RWPE2 (cell line): ENCODE measurements around the gene MISP.

Experiments used
- ATAC-seq: fragments of 200-7000 bp; cut with Tn5 transposase; 3 replicates; pipeline ENCODE4 v1.9.1; 2021; ENCODE audit warnings: low read depth
- DNase-seq: peaks from one replicate; pipeline ENCODE4 v3.0.0-alpha.2; 2020; ENCODE audit warnings: low spot score
- H3K27ac ChIP-seq: fragments of 450-650 bp; 2 replicates; pipeline ENCODE4 v1.5.1; 2017; ENCODE audit warnings: mild to moderate bottlenecking; ENCODE audit not compliant: poor library complexity, severe bottlenecking
- H3K27me3 ChIP-seq: fragments of 250-450 bp; sonication (Bioruptor Pico); 2 replicates; pipeline ENCODE4 v1.5.1; 2021; ENCODE audit warnings: mild to moderate bottlenecking, moderate library complexity; ENCODE audit not compliant: insufficient read depth, poor library complexity, severe bottlenecking
- H3K36me3 ChIP-seq: fragments of 250-450 bp; sonication (Bioruptor Pico); 2 replicates; pipeline ENCODE4 v1.5.1; 2020; ENCODE audit warnings: low read depth, mild to moderate bottlenecking, moderate library complexity
- H3K4me1 ChIP-seq: fragments of 250-450 bp; sonication (Bioruptor Pico); 2 replicates; pipeline ENCODE4 v1.5.1; 2021; ENCODE audit warnings: mild to moderate bottlenecking, moderate library complexity; ENCODE audit not compliant: insufficient read depth, poor library complexity, severe bottlenecking
- H3K4me3 ChIP-seq: fragments of 250-450 bp; sonication (Bioruptor Pico); 2 replicates; pipeline ENCODE4 v1.5.1; 2021; ENCODE audit warnings: mild to moderate bottlenecking, moderate library complexity; ENCODE audit not compliant: severe bottlenecking
- H3K9me3 ChIP-seq: fragments of 250-450 bp; sonication (Bioruptor Pico); 2 replicates; pipeline ENCODE4 v1.5.1; 2021; ENCODE audit warnings: mild to moderate bottlenecking, moderate library complexity; ENCODE audit not compliant: severe bottlenecking
- CTCF ChIP-seq: fragments of 450-650 bp; IDR thresholded peaks from one replicate; pipeline ENCODE4 v1.5.1; 2017; ENCODE audit warnings: mild to moderate bottlenecking, moderate library complexity; ENCODE audit not compliant: poor library complexity, severe bottlenecking

MISP gene

GRCh38 chr19:747432-748273, 3.3 kb upstream of the MISP start:
- Histone ChIP-seq H3K4me1 (peaks cover 5% of the 10 kb centered on the region), H3K4me3 (no peak overlapping the region), H3K27ac (no peak overlapping the region), H3K27me3 (no peaks in the 10 kb centered on the region), H3K36me3 (no peaks in the 10 kb centered on the region), H3K9me3 (peaks cover 5% of the 10 kb centered on the region)
- DNase-seq (no peak), ATAC-seq (no peak)
- no peak for TF ChIP-seq CTCF

GRCh38 chr19:748274-748598, 2.7 kb upstream of the MISP start:
- H3K27ac ChIP-seq = no peak overlapping the region
- no peaks in the 10 kb centered on the region for H3K27me3 ChIP-seq
- H3K4me3 ChIP-seq = no peak overlapping the region
- DNase-seq (no peak), ATAC-seq (no peak)
- peaks cover 5% of the 10 kb centered on the region for H3K4me1 ChIP-seq
- no peaks in the 10 kb centered on the region for H3K36me3 ChIP-seq
- TF ChIP-seq CTCF = no peak
- H3K9me3 ChIP-seq = peaks cover 5% of the 10 kb centered on the region

GRCh38 chr19:749811-750210, 1.1 kb upstream of the MISP start:
- H3K4me1 ChIP-seq = peaks cover 10% of the 10 kb centered on the region
- peak overlapping the region; percentile 99 for H3K27ac ChIP-seq
- no peaks in the 10 kb centered on the region for H3K27me3 ChIP-seq
- ATAC-seq (no peak), DNase-seq (no peak)
- H3K9me3 ChIP-seq = peaks cover 5% of the 10 kb centered on the region
- TF ChIP-seq CTCF = no peak
- H3K36me3 ChIP-seq = peaks cover 10% of the 10 kb centered on the region
- no peak overlapping the region for H3K4me3 ChIP-seq

- peaks cover 28% of the 10 kb centered on the region for H3K36me3 ChIP-seq
- peak overlapping the region; percentile 99 for H3K27ac ChIP-seq
- ATAC-seq = peak; percentile 74
- no peak for DNase-seq
- peak overlapping the region; percentile 62 for H3K4me3 ChIP-seq
- peaks cover 5% of the 10 kb centered on the region for H3K9me3 ChIP-seq
- H3K4me1 ChIP-seq = peaks cover 10% of the 10 kb centered on the region
- no peaks in the 10 kb centered on the region for H3K27me3 ChIP-seq
- no peak for TF ChIP-seq CTCF
Measured at GRCh38 chr19:751501-752341, 809 bp downstream of the MISP start.
